Epidermal melanocyte (primary cell): ENCODE data around the gene ZNF319.
A peak's percentile ranks its signal among the peaks of the same experiment; 100 is the strongest.

Experiments
- DNase-seq: peaks from one replicate; pipeline ENCODE4 v3.0.0; 2011; ENCODE audit warnings: low spot score; ENCODE audit not compliant: insufficient read length

ZNF319 gene

GRCh38 chr16:57998992-57999365 is 1.5 kb downstream of the ZNF319 start:
- DNase-seq, result no peak

GRCh38 chr16:57998486-57998885 is 2.0 kb downstream of the ZNF319 start:
- no peak for DNase-seq

DNA sequence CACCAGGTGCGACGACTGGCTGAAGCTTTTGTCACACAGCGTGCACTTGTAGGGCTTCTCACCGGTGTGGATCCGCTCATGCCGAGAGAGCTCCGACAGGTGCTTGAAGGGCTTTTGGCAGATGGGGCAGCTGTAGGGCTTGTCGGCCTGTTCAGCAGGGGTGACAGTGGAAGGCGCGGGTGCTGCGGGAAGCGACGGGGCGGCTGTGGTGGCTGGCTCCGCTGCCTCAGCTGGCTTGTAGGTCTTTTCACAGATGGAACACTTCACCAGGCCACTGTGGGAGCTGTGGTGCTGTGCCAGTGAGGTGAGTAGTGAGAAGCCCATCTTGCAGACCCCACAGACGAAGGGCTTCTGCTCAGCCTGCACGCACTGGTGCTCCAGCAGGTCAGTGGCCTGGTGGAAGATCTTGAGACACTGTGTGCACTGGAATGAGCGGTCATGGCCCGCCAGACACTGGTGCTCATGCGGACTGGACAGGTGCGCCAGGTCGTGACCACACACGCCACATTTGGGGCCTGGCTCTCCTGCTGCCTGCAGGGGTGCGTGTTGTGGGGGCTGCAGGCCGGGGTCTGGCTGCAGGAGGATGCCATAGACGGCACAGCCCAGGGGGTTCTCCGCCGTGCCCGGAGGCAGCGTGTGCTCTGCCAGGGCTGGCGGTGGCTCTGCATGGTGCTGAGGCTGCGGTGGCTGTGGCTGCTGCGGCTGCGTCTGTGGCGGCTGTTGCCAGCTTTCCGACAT is 2.8 kb downstream of the ZNF319 start:
- DNase-seq, result no peak

DNA sequence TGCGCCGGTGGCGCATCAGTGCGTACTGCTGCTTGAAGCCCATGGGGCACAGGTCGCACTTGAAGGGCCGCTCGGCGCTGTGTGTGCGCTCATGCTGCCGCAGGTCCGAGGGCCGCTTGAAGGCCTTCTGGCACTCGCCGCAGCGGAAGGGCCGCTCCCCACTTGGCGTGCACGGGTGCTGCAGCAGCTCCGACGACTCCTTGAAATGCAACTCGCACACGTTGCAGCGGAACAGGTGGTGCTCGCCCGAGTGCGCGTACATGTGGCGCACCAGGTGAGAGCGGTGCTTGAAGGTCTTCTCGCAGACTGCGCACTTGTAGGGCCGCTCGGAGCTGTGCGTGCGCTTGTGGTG is 3.3 kb downstream of the ZNF319 start:
- DNase-seq, result no peak

GRCh38 chr16:57996406-57997175 is 3.9 kb downstream of the ZNF319 start:
- no peak for DNase-seq

DNA sequence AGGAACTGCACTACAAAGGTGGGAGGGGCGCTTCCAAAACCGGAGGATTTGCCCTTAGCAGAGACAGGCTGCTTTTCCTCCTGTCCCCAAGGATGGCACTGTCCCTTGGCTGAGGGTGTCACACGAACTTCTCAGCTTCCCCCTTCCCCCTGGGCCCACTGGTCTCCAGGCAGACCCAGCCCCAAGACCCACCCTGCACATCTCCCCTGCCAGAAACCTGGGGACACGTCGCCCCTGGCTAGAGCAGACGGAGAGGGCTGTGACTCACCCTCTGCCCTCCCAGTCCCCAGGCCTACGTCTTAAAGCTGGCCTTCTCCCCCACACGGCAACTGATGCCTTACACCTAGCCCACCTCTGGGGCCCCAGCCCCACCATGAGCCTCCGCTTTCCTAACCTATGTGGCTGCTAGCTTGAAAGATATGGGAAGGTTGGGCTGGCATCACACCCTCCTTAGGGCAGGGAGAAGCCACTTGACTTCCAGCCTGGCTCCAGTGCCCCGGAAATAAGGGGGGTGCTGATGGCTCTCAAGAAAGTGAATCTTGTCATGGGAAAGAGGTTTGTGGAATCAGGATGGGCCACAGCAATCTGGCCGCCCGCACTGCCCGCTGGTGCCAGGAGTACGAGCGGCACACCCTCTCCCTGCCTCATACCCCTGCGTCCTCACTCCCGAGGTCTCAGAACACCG is 4.6 kb downstream of the ZNF319 start:
- no peak for DNase-seq

DNA sequence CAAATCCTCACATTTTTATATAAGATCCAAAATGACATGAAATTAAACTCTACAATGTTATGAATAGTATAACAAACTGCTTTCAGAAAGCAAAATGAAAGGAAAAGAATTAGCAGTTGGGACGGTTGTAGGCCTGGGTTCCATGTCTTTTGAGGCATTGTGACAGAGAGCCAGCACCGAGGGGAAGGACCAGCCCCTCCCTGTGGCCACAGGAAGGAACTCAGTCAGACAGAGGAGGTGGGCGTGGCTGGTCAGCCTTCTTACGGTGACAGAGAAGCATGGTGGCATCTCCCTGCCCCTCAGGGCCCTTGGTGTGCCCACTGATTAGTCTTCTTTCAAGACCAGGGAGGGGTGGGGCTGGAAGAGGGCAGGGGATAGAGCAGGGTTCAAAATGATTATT is 5.7 kb downstream of the ZNF319 start:
- DNase-seq, result no peak

GRCh38 chr16:57994361-57994760 is 6.1 kb downstream of the ZNF319 start:
- no peak for DNase-seq

DNA sequence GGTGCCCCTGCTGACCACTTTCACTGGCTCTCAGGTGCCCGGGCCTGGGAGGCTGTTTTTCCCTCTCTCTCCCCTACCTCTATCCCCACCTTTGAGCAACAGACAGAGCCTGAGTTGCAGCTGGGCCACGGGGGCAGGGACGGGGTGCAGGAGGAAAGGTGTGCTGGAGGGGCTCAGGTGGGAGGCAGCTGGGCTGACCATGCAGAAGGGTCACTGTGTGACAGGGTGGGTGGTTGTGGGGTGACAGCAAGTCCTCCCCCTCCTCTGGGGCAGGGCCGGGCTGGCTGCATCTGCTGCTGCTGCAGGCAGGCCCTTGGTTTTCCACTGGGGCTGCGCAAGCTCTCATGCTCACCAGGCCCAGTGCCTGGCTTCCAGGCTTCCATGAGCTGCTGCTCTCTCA is 6.6 kb downstream of the ZNF319 start:
- no peak for DNase-seq

DNA sequence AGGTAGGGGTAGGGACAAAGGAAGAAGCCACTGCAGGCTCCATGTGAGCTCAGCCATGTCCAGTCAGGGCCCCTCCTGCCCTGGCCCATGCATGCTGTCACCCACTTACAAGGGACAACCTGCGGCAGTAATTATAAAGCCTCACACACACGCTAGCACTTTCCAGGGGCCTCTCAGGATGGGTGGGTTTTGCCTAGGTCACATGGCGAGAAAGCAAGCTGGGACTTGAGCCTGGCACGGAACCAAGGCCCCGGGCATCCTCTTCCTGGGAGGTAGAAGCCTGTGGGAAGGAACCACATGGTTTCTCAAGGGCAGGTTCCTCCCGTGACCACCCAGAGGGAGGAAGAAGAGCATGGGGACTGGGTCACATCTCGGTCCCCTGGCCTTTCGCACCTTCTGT is 7.0 kb downstream of the ZNF319 start:
- DNase-seq, result no peak

- no peak for DNase-seq
Observed at GRCh38 chr16:57992084-57992483, 8.4 kb downstream of the ZNF319 start.

DNA sequence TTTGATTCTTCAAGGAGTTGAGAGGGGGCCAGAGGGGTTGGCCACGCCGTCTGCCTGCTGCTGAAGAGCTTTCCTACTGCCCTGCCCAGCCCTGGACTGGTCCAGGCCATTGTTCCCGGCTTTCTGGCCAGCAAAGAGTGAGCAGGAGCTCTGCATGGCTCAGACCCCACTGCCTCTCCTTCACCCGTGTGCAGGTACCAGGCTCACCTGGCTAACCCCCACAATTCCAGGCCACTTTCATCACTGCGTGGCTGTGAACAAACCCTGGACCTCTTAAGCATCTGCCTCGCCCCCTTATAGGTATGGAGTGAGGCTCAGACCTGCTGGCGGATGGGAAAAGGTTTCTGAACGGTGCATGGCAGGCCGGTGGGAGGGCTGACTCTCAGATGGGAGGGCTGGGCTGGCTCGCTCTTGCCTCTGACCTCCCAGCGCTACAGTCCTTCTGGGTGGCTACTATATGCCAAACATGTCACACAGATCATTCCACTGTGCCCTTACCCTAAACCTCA is 8.9 kb downstream of the ZNF319 start:
- DNase-seq, result no peak

DNA sequence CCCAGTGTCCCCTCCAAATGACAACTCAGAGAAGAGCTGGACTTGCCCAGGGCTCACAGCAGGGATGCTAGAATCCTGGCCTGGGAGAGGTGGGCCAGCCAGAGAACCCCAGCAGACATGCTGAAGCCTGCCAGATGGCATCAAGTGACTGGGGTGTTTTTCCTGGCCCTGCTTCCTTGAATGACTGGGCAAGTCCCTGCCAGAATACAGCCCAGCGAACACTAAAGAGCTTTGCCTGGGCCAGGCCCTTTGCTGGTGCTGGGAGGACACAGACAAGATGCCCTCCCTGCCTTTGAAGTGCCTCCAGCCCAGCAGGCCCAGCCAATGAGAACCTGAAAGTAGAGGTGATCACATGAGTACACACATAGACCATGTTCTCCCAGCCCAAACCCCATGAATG is 11.5 kb downstream of the ZNF319 start:
- DNase-seq, result no peak

DNA sequence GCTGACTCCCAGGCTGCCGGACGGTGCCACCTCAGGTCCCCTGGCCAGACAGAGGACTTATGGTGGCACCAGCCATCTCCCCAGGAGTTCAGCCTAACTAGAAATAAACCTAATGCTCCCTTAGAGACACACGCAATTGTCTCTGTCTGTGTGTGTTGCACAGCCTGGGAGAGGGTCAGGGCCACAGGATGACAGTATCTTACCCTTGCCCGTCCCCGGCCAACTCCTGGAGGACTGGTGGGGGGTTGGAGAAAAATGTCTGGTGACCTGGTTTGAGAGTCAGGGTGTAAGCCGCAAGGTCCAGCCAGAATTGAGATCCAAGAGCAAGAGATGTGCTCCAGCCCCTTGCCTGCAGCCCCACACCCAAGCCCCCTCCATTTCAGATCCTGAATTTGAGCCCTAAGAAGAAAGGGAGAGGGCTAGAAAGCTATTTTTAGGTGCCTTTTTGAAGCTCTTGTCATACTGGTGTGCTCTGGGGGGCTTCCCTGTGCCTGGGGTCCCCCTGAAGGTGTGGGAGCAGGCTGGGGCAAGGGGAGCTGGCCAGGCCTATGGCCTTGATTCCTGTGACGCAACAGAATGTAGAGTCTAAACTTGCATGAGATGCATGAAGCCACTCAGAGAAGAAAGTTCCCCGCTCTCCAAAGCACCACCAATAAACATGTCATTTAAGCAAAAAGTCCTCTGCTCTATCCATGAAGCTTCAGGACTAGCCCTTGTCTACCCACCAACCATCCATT is 12.9 kb downstream of the ZNF319 start:
- DNase-seq, result no peak

DNA sequence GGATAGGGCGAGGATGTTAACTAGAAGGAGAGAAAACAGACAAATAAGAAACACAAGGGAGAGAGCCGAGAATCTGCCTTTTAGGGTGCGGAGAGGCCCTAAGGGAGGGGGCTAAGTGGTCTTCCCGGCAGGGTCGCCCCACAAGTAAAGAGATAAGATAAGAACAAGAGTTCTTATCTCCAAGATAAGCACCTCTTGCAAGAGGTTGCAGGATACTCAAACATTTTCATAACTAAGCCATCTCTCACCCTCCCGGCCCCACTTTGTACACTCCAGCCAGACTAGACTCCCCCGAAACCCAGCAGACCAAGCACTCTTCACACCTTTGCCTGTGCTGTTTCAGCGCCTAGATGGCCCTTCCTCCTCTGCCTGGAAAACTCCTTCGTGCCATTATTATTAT is 14.3 kb downstream of the ZNF319 start:
- DNase-seq, result no peak

- DNase-seq, result no peak
Observed at GRCh38 chr16:57985204-57986181, 15.0 kb downstream of the ZNF319 start.

GRCh38 chr16:57984443-57985203 is 15.8 kb downstream of the ZNF319 start:
- DNase-seq, result peak; percentile 69

DNA sequence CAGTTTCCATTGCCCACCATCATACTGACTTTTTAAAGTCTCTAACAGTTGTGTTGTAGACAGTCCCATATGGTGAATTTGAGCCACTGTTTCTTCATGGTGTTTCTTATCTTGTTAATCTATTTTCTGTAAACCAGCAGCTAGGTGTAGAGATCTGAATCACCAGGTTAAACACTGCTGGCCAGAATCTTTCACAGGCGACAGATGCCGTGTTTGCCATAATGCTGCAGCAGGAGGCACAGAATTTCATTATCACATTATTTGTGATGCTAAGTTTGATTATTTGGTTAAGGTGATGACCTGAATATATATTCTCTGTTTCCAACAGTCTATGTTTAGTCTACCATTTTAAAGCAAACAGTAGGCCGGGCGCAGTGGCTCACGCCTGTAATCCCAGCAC is 18.1 kb downstream of the ZNF319 start:
- no peak for DNase-seq

DNA sequence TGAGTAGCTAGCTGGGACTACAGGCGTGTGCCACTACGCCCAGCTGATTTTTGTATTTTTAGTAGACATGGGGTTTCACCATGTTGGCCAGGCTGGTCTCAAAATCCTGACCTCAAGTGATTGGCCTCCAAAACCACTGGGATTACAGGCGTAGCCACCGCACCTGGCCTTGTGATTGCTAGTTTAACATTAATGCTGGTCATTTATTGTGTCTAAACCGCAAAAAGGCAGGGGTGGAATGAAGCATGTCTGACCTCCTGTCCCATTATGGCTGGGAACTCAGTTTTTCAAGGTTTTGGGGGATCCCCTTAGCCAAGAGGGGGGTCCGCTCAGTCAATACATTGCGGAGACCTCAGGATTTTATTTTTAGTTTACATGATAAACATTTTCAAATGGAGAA is 18.8 kb downstream of the ZNF319 start:
- DNase-seq, result no peak
